Activated CD4-positive, alpha-beta T cell treated with anti-CD3 and anti-CD28 coated beads, Interleukin-2, amount 50 U/mL, for 24 hours (primary cell): ENCODE data around the gene CASK.
"Not testable (repeated sequence)": the region's sequence is repeated elsewhere in the genome, so short reads cannot be mapped to it uniquely, and the experiment has no call there.

Experiments used
- DNase-seq, 2 donors: peaks; one replicate each; pipeline ENCODE4 v3.0.0-alpha.2; 2020; ENCODE audit warnings: low read depth in 1 of 2, low spot score in 1 of 2

CASK gene

GRCh38 chrX:41703574-41704029 is 219.8 kb downstream of the CASK start:
- no peak for DNase-seq

- no peak for DNase-seq
Measured at GRCh38 chrX:41695426-41695825, 227.9 kb downstream of the CASK start.

GRCh38 chrX:41693024-41693423 is 230.3 kb downstream of the CASK start:
- DNase-seq, result no peak

- DNase-seq, result no peak
Measured at GRCh38 chrX:41692162-41692749, 231.1 kb downstream of the CASK start.

DNA sequence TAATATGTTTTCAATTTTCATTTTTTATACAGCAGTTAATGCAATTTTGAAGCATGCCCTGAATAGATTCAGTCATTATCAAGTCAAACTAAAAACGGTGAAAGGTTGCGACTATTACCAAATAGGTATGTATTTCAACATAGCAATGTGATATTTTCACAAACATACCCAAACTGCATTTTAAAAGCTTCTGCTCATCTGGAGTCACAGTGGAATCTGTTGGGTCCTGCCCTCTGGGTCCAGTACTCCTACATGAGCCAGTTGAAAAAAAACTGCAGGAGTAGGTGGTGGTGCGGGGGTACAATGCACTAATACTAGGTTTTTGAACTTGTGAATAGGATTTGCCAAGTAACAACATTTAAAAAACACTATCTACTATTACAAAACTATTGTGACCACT is 233.6 kb downstream of the CASK start:
- DNase-seq, result no peak

DNA sequence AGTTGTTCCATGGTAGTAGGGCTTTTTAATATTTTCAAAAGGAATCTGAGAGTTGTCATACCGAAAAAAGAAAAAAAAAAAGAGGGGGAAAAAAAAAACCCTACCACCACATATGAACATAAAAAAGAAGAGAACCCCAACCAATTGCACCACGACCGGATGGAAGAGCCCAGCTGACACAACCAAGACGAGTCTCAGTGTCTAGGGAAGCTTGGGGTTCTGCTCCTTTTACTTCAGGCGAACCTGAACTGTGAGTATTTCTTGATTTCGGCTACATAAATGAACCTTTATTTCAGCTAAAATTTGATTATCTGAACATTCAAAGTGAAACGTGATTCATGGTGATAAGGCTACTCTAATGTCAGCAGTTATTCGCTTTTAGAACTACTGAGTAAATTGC is 234.5 kb downstream of the CASK start, which contains the start of gene GPR34:
Gene GPR34, plus strand, starts transcription at position 139 of the 400 bp plus-strand sequence. CDS start 6,661 bp downstream, outside the sequence.
- DNase-seq, result no peak

DNA sequence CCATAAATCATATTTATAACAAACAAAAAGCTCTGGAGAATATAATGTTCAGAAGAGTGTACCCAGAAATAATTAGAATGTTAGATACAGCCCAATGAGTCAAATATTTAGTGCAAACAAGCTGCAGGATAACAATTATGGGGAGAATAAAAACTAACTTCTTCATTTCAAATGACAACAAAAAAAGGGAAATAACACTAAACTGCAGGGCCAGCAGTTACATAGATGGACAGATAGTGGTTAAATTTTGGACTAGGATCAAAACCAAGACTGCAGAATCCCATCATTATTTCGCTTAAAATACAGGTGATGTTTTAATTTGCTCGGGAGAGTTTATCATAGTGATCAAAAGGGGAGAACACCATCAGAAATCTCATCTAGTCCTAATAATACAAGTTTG is 235.2 kb downstream of the CASK start:
- DNase-seq, result no peak

GRCh38 chrX:41686788-41687187 is 236.6 kb downstream of the CASK start:
- DNase-seq, result no peak

- DNase-seq, result no peak
Measured at GRCh38 chrX:41684940-41685339, 238.4 kb downstream of the CASK start.

- no peak for DNase-seq
Measured at GRCh38 chrX:41684138-41684537, 239.2 kb downstream of the CASK start.

DNA sequence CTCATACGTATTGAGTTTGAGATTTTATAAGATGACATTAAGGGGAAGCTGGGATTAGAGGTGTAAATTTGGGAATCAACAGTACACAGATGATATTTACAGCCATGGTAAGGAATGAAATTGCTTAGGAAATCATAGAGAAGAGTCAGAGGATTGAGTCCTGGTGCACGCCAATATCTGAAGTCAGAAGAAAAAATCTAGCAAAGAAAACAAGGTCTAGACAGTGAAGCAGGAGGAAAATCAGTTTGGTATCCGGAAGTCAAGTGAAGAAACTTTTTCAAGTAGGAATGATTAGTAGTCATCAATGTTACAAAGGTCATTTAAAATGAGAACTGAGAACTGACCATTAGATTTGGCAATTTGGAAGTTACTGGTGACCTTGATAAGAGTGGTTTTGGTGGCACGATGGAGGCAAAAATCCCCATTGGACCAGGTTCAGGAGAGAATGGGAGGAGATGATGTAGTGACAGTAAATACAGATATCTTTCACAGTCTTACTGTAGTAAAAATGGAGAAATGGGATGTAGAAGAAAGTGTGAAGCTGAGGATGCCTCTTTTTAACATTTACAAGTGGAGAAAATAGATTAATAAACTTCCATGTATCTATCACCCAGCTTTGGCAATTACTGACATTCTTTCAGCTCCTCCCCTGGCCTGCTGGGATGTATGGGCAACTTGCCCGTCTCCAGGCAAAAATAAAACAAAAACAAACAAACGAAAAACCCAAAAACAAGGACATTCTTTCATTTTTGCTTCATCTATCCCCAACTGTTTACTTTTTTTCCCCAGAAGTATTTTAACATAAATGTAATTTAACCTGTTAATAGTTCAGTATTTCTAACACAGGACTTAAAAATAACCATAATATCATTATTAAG is 245.9 kb downstream of the CASK start:
- no peak for DNase-seq

- DNase-seq, result not testable (repeated sequence)
Measured at GRCh38 chrX:41676361-41676760, 247.0 kb downstream of the CASK start.

- DNase-seq, result no peak
Measured at GRCh38 chrX:41672643-41673042, 250.7 kb downstream of the CASK start.

GRCh38 chrX:41671082-41671481 is 252.3 kb downstream of the CASK start:
- DNase-seq, result no peak

DNA sequence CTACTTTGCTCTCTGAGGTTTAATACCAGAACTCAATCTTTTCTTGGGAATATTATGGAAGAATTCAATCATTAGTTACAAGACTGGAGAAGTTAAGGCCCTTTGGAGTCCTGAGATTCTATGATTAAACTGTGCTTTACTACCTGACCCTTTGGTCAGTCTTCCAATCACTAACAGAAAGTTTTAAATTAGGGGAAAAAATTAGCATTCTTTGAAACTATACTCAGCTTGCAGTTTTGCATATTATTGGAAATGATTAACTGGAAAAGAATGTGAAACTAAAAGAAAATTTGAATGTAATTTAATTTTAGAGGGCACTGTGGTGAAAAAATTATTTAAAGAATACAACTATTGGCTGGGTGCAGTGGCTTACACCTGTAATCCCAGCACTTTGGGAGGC is 253.2 kb downstream of the CASK start:
- DNase-seq, result no peak

- DNase-seq, result no peak
Measured at GRCh38 chrX:41667631-41668030, 255.7 kb downstream of the CASK start.

GRCh38 chrX:41666251-41666650 is 257.1 kb downstream of the CASK start:
- DNase-seq, result no peak

GRCh38 chrX:41665686-41666085 is 257.7 kb downstream of the CASK start:
- no peak for DNase-seq

GRCh38 chrX:41664908-41665307 is 258.4 kb downstream of the CASK start:
- DNase-seq, result no peak

- no peak for DNase-seq
Measured at GRCh38 chrX:41664375-41664901, 258.9 kb downstream of the CASK start.

DNA sequence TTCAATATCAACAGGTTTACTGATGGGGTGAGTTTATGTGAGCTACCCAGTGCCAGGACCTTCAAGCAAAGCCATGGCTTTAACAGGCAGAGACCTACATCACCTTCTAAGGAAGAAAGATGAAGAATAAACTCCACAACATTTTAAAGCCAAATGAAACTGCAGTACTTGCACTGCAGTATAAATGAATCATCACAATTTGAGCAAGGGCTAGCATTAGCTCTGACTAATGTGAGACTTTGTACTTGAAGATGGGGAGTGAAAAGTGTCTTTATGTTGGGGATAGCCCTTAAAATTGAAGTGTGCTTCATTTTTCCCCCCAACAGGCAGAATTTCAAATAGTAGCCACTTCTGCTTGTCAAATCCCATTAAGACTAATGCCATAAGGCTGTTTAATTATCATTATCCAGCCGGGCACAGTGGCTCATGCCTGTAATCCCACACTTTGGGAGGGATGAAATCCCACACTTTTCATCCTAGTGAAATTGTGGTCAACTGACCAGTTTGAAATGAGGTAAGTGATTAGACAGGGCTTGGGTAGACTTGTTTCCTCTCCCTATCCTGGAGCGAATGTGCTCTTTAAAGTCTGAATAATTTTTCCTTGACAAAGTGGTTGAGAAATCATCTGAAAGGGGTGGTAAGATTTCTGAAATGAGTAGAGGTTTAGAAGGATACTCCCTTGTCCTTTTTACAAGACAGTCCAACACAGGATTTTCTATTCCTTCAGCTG is 261.8 kb downstream of the CASK start:
- no peak for DNase-seq

DNA sequence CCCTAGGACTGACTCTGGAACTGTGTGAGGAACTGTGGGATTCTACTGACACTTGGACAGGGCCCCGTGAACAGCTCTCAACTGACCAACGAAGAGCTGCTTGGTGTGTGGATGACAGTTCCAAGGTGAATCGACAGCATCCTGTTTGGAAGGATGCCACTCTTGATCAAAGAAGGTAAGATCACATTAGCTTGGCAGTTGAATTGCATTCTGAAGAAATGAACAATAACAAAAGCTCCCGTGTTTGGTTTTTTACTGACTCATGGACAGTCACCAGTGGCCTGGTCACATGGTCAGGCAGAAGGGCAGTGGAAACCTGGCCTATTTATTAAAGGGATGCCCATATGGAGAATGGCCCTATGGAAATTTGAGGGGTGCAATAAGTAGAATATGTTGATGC is 267.7 kb downstream of the CASK start:
- no peak for DNase-seq
